Activated CD8-positive, alpha-beta memory T cell treated with anti-CD3 and anti-CD28 coated beads, Interleukin-2, amount 50 U/mL, for 1 hour (primary cell): ENCODE results near the gene LEPR.
"Not testable (repeated sequence)": the region's sequence is repeated elsewhere in the genome, so short reads cannot be mapped to it uniquely, and the experiment has no call there.

Experiments used
- DNase-seq: peaks from one replicate; pipeline ENCODE4 v3.0.0-alpha.2; 2020; ENCODE audit errors: extremely low read depth

The LEPR gene

DNA sequence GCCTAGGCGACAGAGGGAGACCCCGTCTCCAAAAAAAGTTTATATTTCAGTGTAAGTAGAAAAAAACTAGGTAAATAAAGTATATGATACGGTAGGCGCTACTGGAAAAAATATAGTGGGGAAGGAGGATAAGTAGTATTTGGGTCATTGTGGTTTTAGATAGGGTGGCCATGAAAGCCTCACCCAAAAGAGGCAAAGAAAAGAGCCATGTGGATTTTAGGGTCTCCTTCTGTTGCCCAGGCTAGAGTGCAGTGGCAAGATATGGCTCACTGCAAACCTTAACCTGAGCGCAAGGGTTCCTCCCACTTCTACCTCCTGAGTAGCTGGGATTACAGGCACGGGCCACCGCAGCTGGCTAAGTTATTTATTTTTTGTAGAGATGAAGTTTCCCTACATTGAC is 17.1 kb downstream of the LEPR start:
- DNase-seq: no peak

DNA sequence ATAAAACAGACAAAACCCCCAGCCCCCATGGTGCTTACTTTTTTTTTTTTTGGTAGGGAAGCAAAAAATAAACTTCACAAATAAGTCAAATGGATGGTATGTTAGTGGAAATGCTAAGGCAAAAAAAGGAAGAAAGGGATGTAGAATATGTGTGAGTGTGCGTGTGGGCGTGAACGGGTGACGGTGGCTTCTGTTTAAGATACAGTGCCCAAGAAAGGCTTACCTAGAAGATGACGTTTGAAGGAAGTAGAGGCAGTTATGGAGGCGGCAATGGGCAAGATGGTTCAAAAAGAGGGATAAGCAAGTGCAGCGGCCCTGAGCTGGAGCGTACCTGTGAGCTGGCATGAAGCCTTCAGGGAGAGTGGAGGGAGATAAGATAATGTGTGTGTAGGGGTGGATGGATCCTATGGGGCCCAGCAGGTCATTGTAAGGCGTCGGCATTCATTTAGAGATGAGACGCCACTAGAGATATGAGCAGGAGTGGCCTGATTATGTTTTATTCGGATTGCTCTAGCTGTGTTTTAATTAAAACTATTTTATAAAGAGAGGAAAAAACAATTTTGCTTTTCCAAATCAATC is 19.9 kb downstream of the LEPR start:
- no peak for DNase-seq

DNA sequence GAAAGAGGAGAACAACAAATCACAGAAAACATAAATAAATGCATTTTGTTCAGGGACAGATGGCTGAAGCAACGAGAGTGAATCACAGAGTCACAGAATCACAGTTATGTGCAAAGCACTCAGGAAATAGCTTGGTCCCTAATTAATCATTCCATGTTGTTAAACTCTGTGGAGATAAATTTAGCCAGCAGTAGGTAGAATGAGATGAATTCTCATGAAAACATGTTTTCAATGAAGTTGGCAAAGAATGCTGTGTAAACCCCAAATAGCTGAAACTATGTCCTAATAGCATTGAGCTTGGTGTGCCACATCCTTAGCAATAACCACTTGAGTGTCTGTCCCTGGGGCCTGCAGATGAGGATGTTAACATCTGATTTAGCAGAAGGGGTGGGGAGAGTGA is 20.4 kb downstream of the LEPR start:
- no peak for DNase-seq

DNA sequence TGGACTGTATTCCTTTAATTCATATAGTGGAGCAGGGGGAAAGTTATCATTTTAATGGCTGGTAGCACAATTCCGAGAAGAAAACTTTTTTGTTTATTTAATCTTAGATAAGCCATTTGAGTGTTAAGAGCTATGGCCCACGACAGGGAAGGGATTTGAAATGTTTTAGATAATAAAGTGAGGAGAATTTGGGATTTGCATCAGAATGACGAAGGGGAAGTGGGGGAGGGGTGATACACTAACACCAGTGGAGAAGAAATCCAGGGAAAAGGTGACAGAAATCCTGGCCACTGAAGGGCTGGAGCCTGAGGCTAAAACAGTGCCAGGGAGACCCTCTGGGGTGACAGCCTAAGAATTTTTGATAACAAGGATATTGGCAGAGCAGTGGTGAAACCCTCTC is 21.0 kb downstream of the LEPR start:
- DNase-seq: no peak

DNA sequence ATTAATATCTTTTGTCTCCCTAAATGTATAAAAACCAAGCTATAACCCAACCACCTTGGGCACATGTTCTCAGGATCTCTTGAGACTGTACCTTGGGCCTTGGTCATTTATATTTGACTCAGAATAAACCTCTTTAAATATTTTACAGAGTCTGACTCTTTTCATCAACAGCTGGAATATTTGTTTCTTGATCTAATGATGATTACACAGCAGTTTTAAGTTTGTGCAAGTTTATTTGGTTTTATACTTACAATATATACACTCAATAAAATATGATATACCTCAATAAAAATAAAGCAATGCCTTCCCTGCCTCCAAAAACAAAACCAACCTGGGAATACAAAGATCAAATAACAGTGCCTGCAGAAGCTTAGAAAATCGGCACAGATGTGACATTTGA is 22.0 kb downstream of the LEPR start:
- DNase-seq: no peak

DNA sequence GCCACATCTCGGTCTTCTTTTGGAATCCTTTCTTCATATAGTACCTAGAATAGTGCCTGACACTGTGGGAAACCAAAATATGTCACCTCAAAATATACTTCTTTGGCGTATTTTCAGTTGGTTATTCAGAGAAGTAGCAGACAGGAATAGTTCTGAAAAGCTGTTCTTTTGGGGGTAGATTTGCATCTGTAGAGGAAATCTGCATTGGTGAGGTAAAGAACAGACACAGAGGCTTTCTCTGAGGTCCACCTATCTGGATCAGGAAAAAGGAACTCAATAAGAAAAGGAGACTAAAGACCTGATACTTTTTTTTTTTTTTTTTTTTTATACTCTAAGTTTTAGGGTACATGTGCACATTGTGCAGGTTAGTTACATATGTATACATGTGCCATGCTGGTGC is 23.2 kb downstream of the LEPR start:
- DNase-seq: no peak

DNA sequence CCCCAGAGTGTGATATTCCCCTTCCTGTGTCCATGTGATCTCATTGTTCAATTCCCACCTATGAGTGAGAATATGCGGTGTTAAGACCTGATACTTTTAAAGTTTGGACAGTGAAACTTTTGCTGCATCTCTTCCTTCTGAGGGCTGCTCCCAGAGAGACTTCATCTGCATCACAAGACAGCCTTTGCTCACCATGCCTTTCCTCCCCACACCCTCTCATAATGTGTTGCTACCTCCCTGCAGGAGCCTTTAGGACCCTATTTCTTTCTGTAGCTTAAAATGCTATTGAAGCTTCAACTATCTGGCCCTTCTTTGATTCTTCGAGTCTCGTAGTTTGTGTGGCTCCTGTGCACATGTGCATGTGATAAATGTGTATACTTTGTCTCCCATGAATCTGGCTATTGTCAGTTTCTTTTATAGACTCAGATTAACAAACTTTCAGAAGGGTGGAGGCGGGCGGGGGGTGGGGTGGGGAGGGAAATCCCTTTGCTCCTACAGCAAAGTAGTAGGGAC is 23.7 kb downstream of the LEPR start:
- no peak for DNase-seq

DNA sequence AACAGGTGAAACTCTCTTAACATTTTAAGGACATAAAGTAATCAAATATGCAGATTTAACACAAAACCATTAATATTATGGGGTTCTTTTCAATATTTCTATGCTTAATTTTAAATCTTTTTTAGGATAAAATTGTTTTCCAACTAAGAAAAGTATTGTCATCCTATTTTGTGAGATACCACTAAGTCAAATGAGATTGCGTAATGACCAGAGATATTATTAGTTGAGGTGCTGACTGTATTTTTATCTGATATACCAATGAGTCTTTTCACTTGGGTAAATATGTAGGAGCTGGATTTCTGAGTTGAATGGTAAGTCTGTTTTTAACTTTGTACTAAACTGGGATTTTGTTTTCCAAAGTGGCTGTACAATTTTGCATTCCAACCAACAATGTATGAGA is 25.4 kb downstream of the LEPR start:
- DNase-seq: no peak

DNA sequence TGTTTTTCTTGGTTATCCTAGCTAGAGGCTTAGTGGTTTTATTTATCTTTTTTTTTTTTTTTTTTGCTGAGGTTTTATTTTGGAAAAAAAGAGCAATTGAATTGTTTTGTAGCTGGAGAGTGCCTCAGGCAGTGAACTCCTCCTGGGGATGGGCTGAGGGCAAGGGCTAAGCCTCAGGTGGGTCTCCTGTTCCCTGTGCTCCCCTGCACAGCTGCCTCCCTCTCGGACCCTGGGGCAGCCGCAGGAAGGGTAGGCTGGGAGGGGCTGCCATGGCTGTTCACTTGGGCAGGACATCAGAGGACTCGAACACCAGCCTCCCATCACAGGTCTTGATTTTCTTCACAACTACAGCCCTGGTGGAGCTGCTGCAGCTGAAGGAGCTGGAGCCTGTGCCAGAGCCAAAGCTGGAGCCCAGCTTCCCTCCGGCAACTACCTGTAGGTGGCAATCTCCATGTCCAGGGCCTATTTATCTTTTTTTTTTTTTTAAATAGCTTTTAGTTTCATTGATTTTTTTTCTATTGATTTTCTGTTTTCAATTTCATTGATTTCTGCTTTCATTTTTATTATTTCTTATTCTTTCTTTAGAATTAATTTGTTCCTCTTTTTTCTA is 28.9 kb downstream of the LEPR start:
- DNase-seq: no peak

DNA sequence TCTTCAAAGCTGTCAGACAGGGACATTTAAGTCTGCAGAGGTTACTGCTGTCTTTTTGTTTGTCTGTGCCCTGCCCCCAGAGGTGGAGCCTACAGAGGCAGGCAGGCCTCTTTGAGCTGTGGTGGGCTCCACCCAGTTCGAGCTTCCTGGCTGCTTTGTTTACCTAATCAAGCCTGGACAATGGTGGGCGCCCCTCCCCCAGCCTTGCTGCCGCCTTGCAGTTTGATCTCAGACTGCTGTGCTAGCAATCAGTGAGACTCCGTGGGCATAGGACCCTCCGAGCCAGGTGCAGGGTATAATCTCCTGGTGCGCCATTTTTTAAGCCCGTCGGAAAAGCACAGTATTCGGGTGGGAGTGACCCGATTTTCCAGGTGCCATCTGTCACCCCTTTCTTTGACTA is 35.2 kb downstream of the LEPR start:
- not testable (repeated sequence) for DNase-seq

DNA sequence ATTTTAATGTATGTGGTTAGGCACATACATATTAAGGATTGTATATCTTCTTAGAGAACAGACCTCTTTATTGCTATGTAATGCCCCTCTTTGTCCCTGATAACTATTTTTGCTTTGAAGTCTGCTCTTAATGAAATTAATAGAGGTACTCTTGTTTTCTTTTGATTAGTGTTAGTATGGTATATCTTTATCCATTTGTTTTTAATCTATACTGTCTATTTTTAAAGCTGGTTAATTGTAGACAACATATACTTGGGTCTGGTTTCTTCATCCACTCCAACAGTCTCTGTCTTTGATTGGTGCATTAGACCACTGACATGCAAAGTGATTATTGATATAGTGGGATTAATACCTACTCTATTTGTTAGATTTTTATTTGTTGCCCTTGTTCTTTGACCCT is 36.0 kb downstream of the LEPR start:
- DNase-seq: no peak

DNA sequence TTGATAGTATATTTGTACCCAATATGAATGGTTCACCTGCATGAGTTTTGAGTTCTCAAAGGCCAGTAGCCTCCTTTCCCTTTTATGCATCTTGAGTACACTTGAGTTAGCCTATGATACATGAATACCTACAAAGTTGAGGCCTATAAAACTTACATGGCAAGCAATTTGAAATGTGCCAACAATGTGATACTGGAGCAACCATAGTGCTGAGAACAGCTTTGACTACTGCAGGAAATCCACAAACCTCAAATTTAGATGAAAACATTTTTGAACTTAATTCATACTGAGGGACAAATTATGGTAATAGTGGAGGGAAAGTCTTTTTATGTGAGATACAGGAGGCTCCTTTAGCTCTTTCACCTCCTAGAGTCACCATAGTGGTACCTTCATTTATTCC is 37.4 kb downstream of the LEPR start:
- DNase-seq: no peak

DNA sequence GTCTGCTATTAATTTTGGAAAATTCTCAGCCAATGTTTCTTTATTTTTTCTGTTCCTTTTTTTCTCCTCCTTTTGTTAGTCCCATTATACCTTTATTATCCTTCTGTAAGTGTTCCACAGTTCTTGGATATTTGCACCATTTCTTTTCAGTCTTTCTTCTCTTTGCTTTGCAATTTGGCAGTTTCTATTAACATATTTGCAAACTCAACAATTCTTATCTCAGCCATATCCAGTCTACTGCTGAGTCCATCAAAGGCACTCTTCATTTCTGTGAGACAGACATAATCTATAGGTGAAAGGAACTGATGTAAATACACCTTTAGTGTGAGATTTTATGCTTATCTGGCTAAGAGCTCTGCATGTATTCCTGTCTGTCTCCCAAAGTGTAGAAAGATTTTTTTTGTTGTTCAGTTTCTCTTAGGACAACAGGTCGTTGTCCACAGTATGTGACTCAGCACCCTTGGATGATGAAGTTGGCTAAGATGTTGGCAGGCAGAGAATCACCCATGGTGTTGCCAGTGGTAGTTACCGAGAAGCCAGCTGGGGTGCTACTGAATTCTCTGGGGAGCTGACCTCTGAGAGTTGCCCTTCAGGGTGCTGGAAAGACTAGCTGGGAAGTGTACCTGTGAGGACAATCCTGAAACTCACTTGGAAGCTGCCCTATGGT is 38.4 kb downstream of the LEPR start:
- DNase-seq: no peak

DNA sequence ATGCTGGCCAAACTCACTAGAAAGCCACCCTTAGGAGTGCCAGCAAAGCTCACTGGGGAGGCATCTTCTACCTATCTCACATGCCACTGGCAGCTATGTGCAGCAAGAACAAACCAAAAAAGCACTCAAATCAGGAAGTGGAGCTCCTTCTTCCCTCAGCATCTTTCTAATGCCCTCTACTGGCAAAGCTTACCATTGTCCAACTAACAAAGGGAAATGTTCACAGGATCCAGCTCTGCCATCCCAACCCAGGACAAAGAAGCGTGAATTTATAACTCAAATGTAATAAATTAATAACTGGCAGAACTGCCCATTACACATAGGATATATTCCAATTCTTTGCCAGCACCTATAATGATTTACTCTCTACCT is 38.9 kb downstream of the LEPR start:
- DNase-seq: no peak

DNA sequence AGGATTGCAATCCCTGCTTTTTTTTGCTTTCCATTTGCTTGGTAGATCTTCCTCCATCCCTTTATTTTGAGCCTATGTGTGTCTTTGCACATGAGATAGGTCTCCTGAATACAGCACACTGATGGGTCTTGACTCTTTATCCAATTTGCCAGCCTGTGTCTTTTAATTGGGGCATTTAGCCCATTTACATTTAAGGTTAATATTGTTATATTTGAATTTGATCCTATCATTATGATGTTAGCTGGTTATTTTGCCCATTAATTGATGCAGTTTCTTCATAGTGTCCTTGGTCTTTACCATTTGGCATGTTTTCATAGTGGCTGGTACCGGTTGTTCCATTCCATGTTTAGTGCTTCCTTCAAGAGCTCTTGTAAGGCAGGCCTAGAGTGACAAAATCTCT is 45.4 kb downstream of the LEPR start:
- not testable (repeated sequence) for DNase-seq

DNA sequence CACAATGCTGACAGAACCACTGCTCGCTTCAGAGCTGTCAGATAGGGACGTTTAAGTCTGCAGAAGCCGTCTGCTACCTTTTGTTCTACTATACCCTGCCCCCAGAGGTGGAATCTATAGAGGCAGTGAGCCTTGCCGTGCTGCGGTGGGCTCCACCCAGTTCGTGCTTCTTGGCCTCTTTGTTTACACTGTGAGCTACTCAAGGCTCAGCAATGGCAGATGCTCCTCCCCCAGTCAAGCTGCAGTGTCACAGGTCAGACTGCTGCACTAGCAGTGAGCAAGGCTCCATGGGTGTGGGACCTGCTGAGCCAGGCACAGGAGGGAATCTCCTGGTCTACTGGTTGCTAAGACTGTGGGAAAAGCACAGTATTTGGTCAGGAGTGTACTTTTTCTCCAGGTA is 47.1 kb downstream of the LEPR start:
- no peak for DNase-seq

DNA sequence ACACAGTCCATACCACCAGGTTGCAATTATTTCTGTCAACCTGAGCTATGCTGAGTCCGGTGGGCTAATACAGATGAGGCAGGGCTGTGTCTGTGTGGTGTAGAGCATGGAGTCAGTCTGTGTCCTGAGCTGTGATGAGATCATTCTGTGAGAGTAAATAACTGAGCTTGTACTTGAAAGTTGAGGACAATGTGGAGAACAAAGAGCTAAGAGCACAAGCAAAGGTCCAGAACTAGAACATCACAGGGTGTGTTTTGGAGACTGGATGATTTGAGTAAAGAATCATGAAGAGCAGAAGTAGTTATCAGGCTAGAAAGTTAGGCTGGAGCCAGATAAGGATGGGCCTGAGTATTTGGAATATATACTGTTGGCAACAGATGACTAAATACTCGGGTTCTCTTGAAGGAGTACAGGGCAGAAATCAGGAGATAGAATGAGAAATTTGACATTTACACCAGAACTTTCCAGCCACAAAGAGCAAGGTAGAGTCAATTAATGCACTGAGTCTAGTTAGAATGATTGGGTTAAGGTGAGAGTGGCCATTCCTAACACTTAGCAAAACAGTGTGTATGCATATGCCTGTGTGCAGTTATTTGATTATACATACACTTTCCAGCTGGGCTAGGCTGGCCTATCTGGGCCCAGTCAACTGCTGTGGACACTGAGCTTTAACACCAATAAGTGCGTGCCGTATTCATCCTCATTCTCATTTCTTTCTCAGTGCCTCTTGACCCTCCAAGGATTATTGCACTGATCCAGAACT is 48.8 kb downstream of the LEPR start:
- no peak for DNase-seq

DNA sequence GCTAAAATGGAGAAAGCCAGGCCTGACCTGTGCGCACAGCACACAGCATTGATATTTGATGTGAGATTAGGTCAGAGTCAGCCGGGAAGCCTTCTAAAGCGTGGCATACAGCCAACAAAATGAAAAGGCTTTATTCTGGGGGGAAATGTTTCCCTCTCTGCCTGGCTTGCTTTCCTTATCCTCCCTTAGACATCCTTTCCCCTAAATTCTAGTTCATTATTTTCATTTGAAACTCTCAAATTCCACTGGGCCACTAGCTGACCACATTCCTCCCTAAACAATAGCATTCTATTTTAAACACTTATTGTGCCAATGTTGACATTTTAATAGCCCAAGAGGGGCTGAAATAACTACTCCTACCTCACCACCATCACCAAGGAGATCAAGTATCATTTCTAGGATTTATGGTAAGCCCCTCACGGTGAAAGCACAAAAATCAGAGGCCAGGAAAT is 49.4 kb downstream of the LEPR start:
- DNase-seq: no peak
